Panc1 (cell line): ENCODE results near the gene WFDC2.

ENCODE experiments used
- CTCF ChIP-seq: fragments of 450-650 bp; IDR thresholded peaks from 2 replicates; pipeline ENCODE4 v1.5.1; 2017; ENCODE audit warnings: mild to moderate bottlenecking
- POLR2AphosphoS5 ChIP-seq: IDR thresholded peaks from 2 replicates; pipeline ENCODE4 v1.6.1; 2012; ENCODE audit warnings: mild to moderate bottlenecking, low read depth, low read length, moderate library complexity
- REST ChIP-seq, 2 experiments: IDR thresholded peaks; 2 replicates each; pipeline ENCODE4 v1.6.1; 2011 to 2012; ENCODE audit warnings: low read depth in 2 of 2, control low read depth in 1 of 2, low read length in 1 of 2, mild to moderate bottlenecking in 1 of 2, moderate library complexity in 1 of 2; ENCODE audit not compliant: insufficient read depth in 1 of 2
- SIN3A ChIP-seq: IDR thresholded peaks from 2 replicates; pipeline ENCODE4 v1.6.1; 2012; ENCODE audit warnings: low read depth, mild to moderate bottlenecking, low read length, moderate library complexity, borderline replicate concordance; ENCODE audit not compliant: insufficient read depth

- TF ChIP-seq CTCF: no peak
- no peak for TF ChIP-seq POLR2AphosphoS5
- TF ChIP-seq SIN3A: no peak
- TF ChIP-seq REST (IDR thresholded peaks at IDR 0.05; ENCODE audit: insufficient read depth in 1 of 2, low read depth in 2 of 2, low read length in 1 of 2): no peak
These were observed 26.0 kb downstream of the WFDC2 start for GRCh38 chr20:45495501-45495941.
